ENCODE measurements around the gene TTLL5. TPM values are rescaled to one million over a fixed set of nuclear protein-coding genes. Genes with fewer than 3 reads are reported as not detected.

Gene TTLL5
- polyA plus RNA-seq, 2 donors = 10.5 to 10.6 TPM

GRCh38 chr14:75769047-75769685 lies 108.1 kb downstream of the TTLL5 start:
- Histone ChIP-seq H3K36me3 (ENCODE audit: control insufficient read depth in 2 of 2, insufficient read depth in 2 of 2, low read length in 1 of 2) (peaks cover 0 to 2% of the 10 kb centered on the region in 2 donors), H3K4me1 (ENCODE audit: control insufficient read depth in 2 of 2, insufficient read depth in 2 of 2, low read length in 1 of 2) (no peaks in the 10 kb centered on the region), H3K27me3 (ENCODE audit: control insufficient read depth in 1 of 2, insufficient read depth in 2 of 2, low read length in 2 of 2) (no peaks in the 10 kb centered on the region), H3K9me3 (ENCODE audit: control insufficient read depth in 2 of 2, insufficient read depth in 1 of 2, low read depth in 1 of 2, low read length in 1 of 2) (no peaks in the 10 kb centered on the region), H3K27ac (ENCODE audit: low read depth in 2 of 2, low read length in 1 of 2) (no peak overlapping the region), H3K4me3 (ENCODE audit: low read depth in 1 of 2, low read length in 2 of 2) (no peak overlapping the region)
- WGBS, 2 donors = 70 to 76% methylated on average over 9 of the region's 9 CpGs

GRCh38 chr14:75770635-75771034 lies 109.6 kb downstream of the TTLL5 start:
- H3K36me3 ChIP-seq (ENCODE audit: control insufficient read depth in 2 of 2, insufficient read depth in 2 of 2, low read length in 1 of 2) = peaks cover 0 to 2% of the 10 kb centered on the region in 2 donors
- H3K9me3 ChIP-seq (ENCODE audit: control insufficient read depth in 2 of 2, insufficient read depth in 1 of 2, low read depth in 1 of 2, low read length in 1 of 2) = no peaks in the 10 kb centered on the region
- WGBS, 2 donors = 89 to 92% methylated on average over 2 of the region's 2 CpGs
- H3K4me3 ChIP-seq (ENCODE audit: low read depth in 1 of 2, low read length in 2 of 2) = no peak overlapping the region
- no peaks in the 10 kb centered on the region for H3K4me1 ChIP-seq (ENCODE audit: control insufficient read depth in 2 of 2, insufficient read depth in 2 of 2, low read length in 1 of 2)
- no peaks in the 10 kb centered on the region for H3K27me3 ChIP-seq (ENCODE audit: control insufficient read depth in 1 of 2, insufficient read depth in 2 of 2, low read length in 2 of 2)
- H3K27ac ChIP-seq (ENCODE audit: low read depth in 2 of 2, low read length in 1 of 2) = no peak overlapping the region

- H3K27ac ChIP-seq (ENCODE audit: low read depth in 2 of 2, low read length in 1 of 2) = no peak overlapping the region
- no peaks in the 10 kb centered on the region for H3K4me1 ChIP-seq (ENCODE audit: control insufficient read depth in 2 of 2, insufficient read depth in 2 of 2, low read length in 1 of 2)
- H3K36me3 ChIP-seq (ENCODE audit: control insufficient read depth in 2 of 2, insufficient read depth in 2 of 2, low read length in 1 of 2) = peaks cover 0 to 2% of the 10 kb centered on the region in 2 donors
- WGBS, 2 donors = 87 to 88% methylated on average over 6 of the region's 6 CpGs
- H3K9me3 ChIP-seq (ENCODE audit: control insufficient read depth in 2 of 2, insufficient read depth in 1 of 2, low read depth in 1 of 2, low read length in 1 of 2) = no peaks in the 10 kb centered on the region
- no peak overlapping the region for H3K4me3 ChIP-seq (ENCODE audit: low read depth in 1 of 2, low read length in 2 of 2)
- no peaks in the 10 kb centered on the region for H3K27me3 ChIP-seq (ENCODE audit: control insufficient read depth in 1 of 2, insufficient read depth in 2 of 2, low read length in 2 of 2)
Measured at GRCh38 chr14:75771595-75771994, 110.5 kb downstream of the TTLL5 start.

GRCh38 chr14:75773046-75773445 lies 112.0 kb downstream of the TTLL5 start:
- Histone ChIP-seq H3K27me3 (ENCODE audit: control insufficient read depth in 1 of 2, insufficient read depth in 2 of 2, low read length in 2 of 2) (no peaks in the 10 kb centered on the region), H3K4me3 (ENCODE audit: low read depth in 1 of 2, low read length in 2 of 2) (no peak overlapping the region), H3K9me3 (ENCODE audit: control insufficient read depth in 2 of 2, insufficient read depth in 1 of 2, low read depth in 1 of 2, low read length in 1 of 2) (no peaks in the 10 kb centered on the region), H3K4me1 (ENCODE audit: control insufficient read depth in 2 of 2, insufficient read depth in 2 of 2, low read length in 1 of 2) (no peaks in the 10 kb centered on the region), H3K27ac (ENCODE audit: low read depth in 2 of 2, low read length in 1 of 2) (no peak overlapping the region), H3K36me3 (ENCODE audit: control insufficient read depth in 2 of 2, insufficient read depth in 2 of 2, low read length in 1 of 2) (peaks cover 0 to 2% of the 10 kb centered on the region in 2 donors)

- Histone ChIP-seq H3K9me3 (ENCODE audit: control insufficient read depth in 2 of 2, insufficient read depth in 1 of 2, low read depth in 1 of 2, low read length in 1 of 2) (no peaks in the 10 kb centered on the region), H3K36me3 (ENCODE audit: control insufficient read depth in 2 of 2, insufficient read depth in 2 of 2, low read length in 1 of 2) (peaks cover 0 to 5% of the 10 kb centered on the region in 2 donors), H3K4me1 (ENCODE audit: control insufficient read depth in 2 of 2, insufficient read depth in 2 of 2, low read length in 1 of 2) (no peaks in the 10 kb centered on the region), H3K4me3 (ENCODE audit: low read depth in 1 of 2, low read length in 2 of 2) (no peak overlapping the region), H3K27me3 (ENCODE audit: control insufficient read depth in 1 of 2, insufficient read depth in 2 of 2, low read length in 2 of 2) (no peaks in the 10 kb centered on the region), H3K27ac (ENCODE audit: low read depth in 2 of 2, low read length in 1 of 2) (no peak overlapping the region)
- 94 to 96% methylated on average over 7 of the region's 7 CpGs for WGBS, 2 donors
Measured at GRCh38 chr14:75781096-75781495, 120.0 kb downstream of the TTLL5 start.

GRCh38 chr14:75783184-75783583 lies 122.1 kb downstream of the TTLL5 start:
- no peaks in the 10 kb centered on the region for H3K9me3 ChIP-seq (ENCODE audit: control insufficient read depth in 2 of 2, insufficient read depth in 1 of 2, low read depth in 1 of 2, low read length in 1 of 2)
- no peak overlapping the region for H3K4me3 ChIP-seq (ENCODE audit: low read depth in 1 of 2, low read length in 2 of 2)
- no peak overlapping the region for H3K27ac ChIP-seq (ENCODE audit: low read depth in 2 of 2, low read length in 1 of 2)
- 88 to 90% methylated on average over 5 of the region's 5 CpGs for WGBS, 2 donors
- H3K27me3 ChIP-seq (ENCODE audit: control insufficient read depth in 1 of 2, insufficient read depth in 2 of 2, low read length in 2 of 2) = no peaks in the 10 kb centered on the region
- peaks cover 0 to 5% of the 10 kb centered on the region in 2 donors for H3K36me3 ChIP-seq (ENCODE audit: control insufficient read depth in 2 of 2, insufficient read depth in 2 of 2, low read length in 1 of 2)
- H3K4me1 ChIP-seq (ENCODE audit: control insufficient read depth in 2 of 2, insufficient read depth in 2 of 2, low read length in 1 of 2) = no peaks in the 10 kb centered on the region

GRCh38 chr14:75783602-75784313 lies 122.7 kb downstream of the TTLL5 start:
- peaks cover 0 to 5% of the 10 kb centered on the region in 2 donors for H3K36me3 ChIP-seq (ENCODE audit: control insufficient read depth in 2 of 2, insufficient read depth in 2 of 2, low read length in 1 of 2)
- no peak overlapping the region for H3K4me3 ChIP-seq (ENCODE audit: low read depth in 1 of 2, low read length in 2 of 2)
- H3K27me3 ChIP-seq (ENCODE audit: control insufficient read depth in 1 of 2, insufficient read depth in 2 of 2, low read length in 2 of 2) = no peaks in the 10 kb centered on the region
- no peaks in the 10 kb centered on the region for H3K9me3 ChIP-seq (ENCODE audit: control insufficient read depth in 2 of 2, insufficient read depth in 1 of 2, low read depth in 1 of 2, low read length in 1 of 2)
- WGBS, 2 donors = 93 to 94% methylated on average over 3 of the region's 3 CpGs
- no peak overlapping the region for H3K27ac ChIP-seq (ENCODE audit: low read depth in 2 of 2, low read length in 1 of 2)
- H3K4me1 ChIP-seq (ENCODE audit: control insufficient read depth in 2 of 2, insufficient read depth in 2 of 2, low read length in 1 of 2) = no peaks in the 10 kb centered on the region

GRCh38 chr14:75784314-75784686 lies 123.3 kb downstream of the TTLL5 start:
- H3K27ac ChIP-seq (ENCODE audit: low read depth in 2 of 2, low read length in 1 of 2) = no peak overlapping the region
- 94 to 95% methylated on average over 3 of the region's 3 CpGs for WGBS, 2 donors
- no peaks in the 10 kb centered on the region for H3K9me3 ChIP-seq (ENCODE audit: control insufficient read depth in 2 of 2, insufficient read depth in 1 of 2, low read depth in 1 of 2, low read length in 1 of 2)
- no peak overlapping the region for H3K4me3 ChIP-seq (ENCODE audit: low read depth in 1 of 2, low read length in 2 of 2)
- H3K4me1 ChIP-seq (ENCODE audit: control insufficient read depth in 2 of 2, insufficient read depth in 2 of 2, low read length in 1 of 2) = no peaks in the 10 kb centered on the region
- H3K27me3 ChIP-seq (ENCODE audit: control insufficient read depth in 1 of 2, insufficient read depth in 2 of 2, low read length in 2 of 2) = no peaks in the 10 kb centered on the region
- peaks cover 0 to 5% of the 10 kb centered on the region in 2 donors for H3K36me3 ChIP-seq (ENCODE audit: control insufficient read depth in 2 of 2, insufficient read depth in 2 of 2, low read length in 1 of 2)

GRCh38 chr14:75793806-75794205 lies 132.8 kb downstream of the TTLL5 start:
- Histone ChIP-seq H3K36me3 (ENCODE audit: control insufficient read depth in 2 of 2, insufficient read depth in 2 of 2, low read length in 1 of 2) (no peaks in the 10 kb centered on the region), H3K27ac (ENCODE audit: low read depth in 2 of 2, low read length in 1 of 2) (no peak overlapping the region), H3K27me3 (ENCODE audit: control insufficient read depth in 1 of 2, insufficient read depth in 2 of 2, low read length in 2 of 2) (no peaks in the 10 kb centered on the region), H3K9me3 (ENCODE audit: control insufficient read depth in 2 of 2, insufficient read depth in 1 of 2, low read depth in 1 of 2, low read length in 1 of 2) (no peaks in the 10 kb centered on the region), H3K4me3 (ENCODE audit: low read depth in 1 of 2, low read length in 2 of 2) (no peak overlapping the region), H3K4me1 (ENCODE audit: control insufficient read depth in 2 of 2, insufficient read depth in 2 of 2, low read length in 1 of 2) (no peaks in the 10 kb centered on the region)
- 77 to 78% methylated on average over 2 of the region's 2 CpGs for WGBS, 2 donors

- H3K36me3 ChIP-seq (ENCODE audit: control insufficient read depth in 2 of 2, insufficient read depth in 2 of 2, low read length in 1 of 2) = no peaks in the 10 kb centered on the region
- no peaks in the 10 kb centered on the region for H3K9me3 ChIP-seq (ENCODE audit: control insufficient read depth in 2 of 2, insufficient read depth in 1 of 2, low read depth in 1 of 2, low read length in 1 of 2)
- no peak overlapping the region for H3K4me3 ChIP-seq (ENCODE audit: low read depth in 1 of 2, low read length in 2 of 2)
- WGBS, 2 donors = 67 to 68% methylated on average over 2 of the region's 2 CpGs
- no peak overlapping the region for H3K27ac ChIP-seq (ENCODE audit: low read depth in 2 of 2, low read length in 1 of 2)
- no peaks in the 10 kb centered on the region for H3K27me3 ChIP-seq (ENCODE audit: control insufficient read depth in 1 of 2, insufficient read depth in 2 of 2, low read length in 2 of 2)
- no peaks in the 10 kb centered on the region for H3K4me1 ChIP-seq (ENCODE audit: control insufficient read depth in 2 of 2, insufficient read depth in 2 of 2, low read length in 1 of 2)
Measured at GRCh38 chr14:75794615-75795038, 133.6 kb downstream of the TTLL5 start.
